AG09319 (cell line): ENCODE data around the gene NPL.

Experiments
- DNase-seq: peaks from one replicate; pipeline ENCODE4 v3.0.0-alpha.2; 2010; ENCODE audit warnings: low read depth; ENCODE audit errors: extremely low read depth
- TF ChIP-seq, protein P1 (sequence below): IDR thresholded peaks from 2 replicates; pipeline ENCODE4 v1.5.1; 2011; ENCODE audit warnings: low read depth, mild to moderate bottlenecking, inconsistent platforms, low read length, moderate library complexity

NPL gene

DNA sequence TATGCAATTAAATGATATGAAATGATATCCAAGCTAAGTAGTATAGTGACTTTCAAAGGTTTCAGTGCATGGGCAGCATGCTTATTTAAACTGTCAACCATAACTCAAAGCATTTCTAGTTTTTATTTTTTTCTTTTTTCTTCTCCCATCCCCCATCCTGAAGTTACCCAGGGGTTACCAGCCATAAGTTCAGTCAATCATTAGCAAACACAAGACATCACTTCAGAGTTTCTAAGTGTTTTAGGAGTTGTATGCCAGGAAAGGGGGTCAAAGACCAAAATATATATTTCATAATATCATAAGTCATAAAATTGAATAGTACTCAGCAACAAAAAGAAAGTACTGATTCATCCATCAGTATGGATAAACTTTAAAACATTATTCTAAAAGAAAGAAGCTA lies 78.3 kb downstream of the NPL start:
- TF ChIP-seq, protein P1, sequence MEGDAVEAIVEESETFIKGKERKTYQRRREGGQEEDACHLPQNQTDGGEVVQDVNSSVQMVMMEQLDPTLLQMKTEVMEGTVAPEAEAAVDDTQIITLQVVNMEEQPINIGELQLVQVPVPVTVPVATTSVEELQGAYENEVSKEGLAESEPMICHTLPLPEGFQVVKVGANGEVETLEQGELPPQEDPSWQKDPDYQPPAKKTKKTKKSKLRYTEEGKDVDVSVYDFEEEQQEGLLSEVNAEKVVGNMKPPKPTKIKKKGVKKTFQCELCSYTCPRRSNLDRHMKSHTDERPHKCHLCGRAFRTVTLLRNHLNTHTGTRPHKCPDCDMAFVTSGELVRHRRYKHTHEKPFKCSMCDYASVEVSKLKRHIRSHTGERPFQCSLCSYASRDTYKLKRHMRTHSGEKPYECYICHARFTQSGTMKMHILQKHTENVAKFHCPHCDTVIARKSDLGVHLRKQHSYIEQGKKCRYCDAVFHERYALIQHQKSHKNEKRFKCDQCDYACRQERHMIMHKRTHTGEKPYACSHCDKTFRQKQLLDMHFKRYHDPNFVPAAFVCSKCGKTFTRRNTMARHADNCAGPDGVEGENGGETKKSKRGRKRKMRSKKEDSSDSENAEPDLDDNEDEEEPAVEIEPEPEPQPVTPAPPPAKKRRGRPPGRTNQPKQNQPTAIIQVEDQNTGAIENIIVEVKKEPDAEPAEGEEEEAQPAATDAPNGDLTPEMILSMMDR = no peak
- no peak for DNase-seq

DNA sequence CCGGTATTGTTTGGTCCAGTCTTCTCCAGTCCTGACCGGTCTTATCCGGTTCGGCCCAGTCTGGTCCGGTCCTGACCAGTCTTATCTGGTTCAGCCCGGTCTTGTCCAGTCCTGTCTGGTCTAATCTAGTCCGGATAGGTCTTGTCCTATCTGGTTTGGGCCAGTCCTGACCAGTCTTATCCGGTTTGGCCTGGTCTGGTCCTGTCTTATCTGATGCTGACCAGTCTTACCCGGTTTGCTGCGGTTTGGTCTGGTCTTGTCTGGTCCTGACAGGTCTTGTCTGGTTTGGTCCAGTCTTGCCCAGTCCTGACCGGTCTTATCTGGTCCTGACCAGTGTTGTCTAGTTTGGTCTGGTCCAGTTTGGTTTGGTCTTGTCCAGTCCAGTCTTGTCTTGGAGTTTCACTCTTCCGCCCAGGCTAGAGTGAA lies 79.7 kb downstream of the NPL start:
- TF ChIP-seq, protein P1 = no peak
- DNase-seq = no peak

- no peak for DNase-seq
- TF ChIP-seq, protein P1 = no peak
Observed at GRCh38 chr1:182872881-182873280, 83.3 kb downstream of the NPL start.

GRCh38 chr1:182875889-182876288 lies 86.3 kb downstream of the NPL start:
- DNase-seq = no peak
- TF ChIP-seq, protein P1 = no peak

GRCh38 chr1:182877331-182877730 lies 87.8 kb downstream of the NPL start:
- TF ChIP-seq, protein P1 = no peak
- no peak for DNase-seq

- TF ChIP-seq, protein P1 = no peak
- DNase-seq = no peak
Observed at GRCh38 chr1:182877842-182878241, 88.3 kb downstream of the NPL start.
